GM12878 (cell line): ENCODE data around the gene HCFC1. TPM values are rescaled to one million over a fixed set of nuclear protein-coding genes. Genes with fewer than 3 reads are reported as not detected.

Source experiments
- ATAC-seq: fragments of 200-7000 bp; cut with Tn5 transposase; 3 replicates; pipeline ENCODE4 v1.9.1; 2020; ENCODE audit warnings: mild to moderate bottlenecking, moderate library complexity
- BruUV-seq: library from RNA; stranded (reverse); fragments of 400-500 nt; replicated peaks from 2 replicates; lab custom pipeline; 2021; lab: Mats Ljungman, UMichigan
- CTCF ChIA-PET: fragments of 300-600 bp; sonication (Branson Sonifier 250); formaldehyde crosslinking; extraction: SDS; loops from one replicate; lab custom pipeline; 2021; ENCODE audit warnings: inconsistent platforms; lab: Yijun Ruan, JAX
- POLR2A ChIA-PET: fragments of 350-600 bp; formaldehyde crosslinking; extraction: SDS; loops from one replicate; lab custom pipeline; 2021; ENCODE audit warnings: inconsistent platforms; lab: Charles Lee
- RAD21 ChIA-PET: fragments of 300-600 bp; sonication (Branson Sonifier 250); formaldehyde crosslinking; loops from one replicate; lab custom pipeline; 2023; ENCODE audit warnings: antibody characterized with exemption; ENCODE audit not compliant: unreplicated experiment; lab: Charles Lee
- SMC1A ChIA-PET: fragments of 300-600 bp; sonication (Branson Sonifier 250); formaldehyde crosslinking; loops from one replicate; lab custom pipeline; 2023; ENCODE audit not compliant: unreplicated experiment, uncharacterized antibody; lab: Charles Lee
- DNase-seq: peaks from one replicate; pipeline ENCODE4 v3.0.0-alpha.2; 2011; ENCODE audit warnings: low read depth, low spot score
- FAIRE-seq: peaks from 3 replicates; lab custom pipeline; 2011; peaks lifted over from hg19 to GRCh38; lab: Jason Lieb, UNC
- H2AFZ ChIP-seq: 2 replicates; pipeline ENCODE4 v1.6.0; 2011; ENCODE audit warnings: low read depth, low read length, control low read depth; ENCODE audit not compliant: control insufficient read depth
- H3K27ac ChIP-seq: 2 replicates; pipeline ENCODE4 v1.5.1; 2011; ENCODE audit warnings: control low read depth; ENCODE audit not compliant: control insufficient read depth, insufficient read depth
- H3K27me3 ChIP-seq, 2 experiments: replicated peaks in 1 of 2; 2 replicates each; pipeline versions ENCODE4 v1.6.0 to v1.6.1; 2011; ENCODE audit warnings: low read length in 1 of 2; ENCODE audit not compliant: control insufficient read depth in 2 of 2, insufficient read depth in 2 of 2
- H3K36me3 ChIP-seq, 2 experiments: 2 replicates each; pipeline ENCODE4 v1.5.1; 2011; ENCODE audit warnings: low read length in 1 of 2; ENCODE audit not compliant: control insufficient read depth in 2 of 2, insufficient read depth in 2 of 2
- H3K4me1 ChIP-seq: 2 replicates; pipeline ENCODE4 v1.6.1; 2011; ENCODE audit warnings: mild to moderate bottlenecking, low read length, moderate library complexity, mixed read lengths; ENCODE audit not compliant: control insufficient read depth, insufficient read depth
- H3K4me2 ChIP-seq: 2 replicates; pipeline ENCODE4 v1.6.0; 2011; ENCODE audit warnings: control low read depth; ENCODE audit not compliant: control insufficient read depth, insufficient read depth
- H3K4me3 ChIP-seq: fragments of 200-600 bp; sonication (generic); 2 replicates; pipeline ENCODE4 v1.5.1; 2016
- H3K79me2 ChIP-seq: 2 replicates; pipeline ENCODE4 v1.6.0; 2011; ENCODE audit warnings: low read length; ENCODE audit not compliant: control insufficient read depth, insufficient read depth
- H3K9ac ChIP-seq: 2 replicates; pipeline ENCODE4 v1.8.0; 2011; ENCODE audit warnings: low read length, control low read depth, mixed read lengths; ENCODE audit not compliant: control insufficient read depth, insufficient read depth
- H3K9me3 ChIP-seq: replicated peaks from 3 replicates; pipeline ENCODE4 v1.5.1; 2011; ENCODE audit warnings: mild to moderate bottlenecking, low read length; ENCODE audit not compliant: control insufficient read depth, insufficient read depth
- H4K20me1 ChIP-seq: 2 replicates; pipeline ENCODE4 v1.6.0; 2011; ENCODE audit not compliant: control insufficient read depth, insufficient read depth
- ESRRA ChIP-seq: IDR thresholded peaks from 2 replicates; pipeline ENCODE4 v1.6.1; 2012; ENCODE audit warnings: mild to moderate bottlenecking, low read length, improper control_type of control experiment
- EZH2 ChIP-seq: IDR thresholded peaks from 2 replicates; pipeline ENCODE4 v1.6.1; 2012; ENCODE audit warnings: low read depth, mild to moderate bottlenecking, control low read depth, inconsistent platforms, low read length, borderline replicate concordance; ENCODE audit not compliant: control insufficient read depth
- IKZF2 ChIP-seq, 2 experiments: fragments of 450-650 bp; IDR thresholded peaks; 2 replicates each; pipeline ENCODE4 v1.6.1; 2017; ENCODE audit warnings: mild to moderate bottlenecking in 2 of 2, moderate library complexity in 2 of 2
- REST ChIP-seq: IDR thresholded peaks from 2 replicates; pipeline ENCODE4 v1.6.1; 2012; ENCODE audit warnings: mild to moderate bottlenecking, low read depth, low read length
- RFX5 ChIP-seq: IDR thresholded peaks from 2 replicates; pipeline ENCODE4 v1.6.1; 2011; ENCODE audit warnings: low read depth, low read length, improper control_type of control experiment
- SMC3 ChIP-seq: IDR thresholded peaks from 2 replicates; pipeline ENCODE4 v1.6.1; 2011; ENCODE audit warnings: low read length, improper control_type of control experiment, borderline replicate concordance
- WGBS: methylation state at CpG from one replicate; pipeline ENCODE4 v1.1.6; 2016; ENCODE audit warnings: low lambda C conversion rate; ENCODE audit not compliant: insufficient replicate concordance, insufficient coverage; ENCODE audit errors: missing lambda C conversion rate; 5-methylcytosine and 5-hydroxymethylcytosine counted together
- in situ Hi-C: fragments of 300-500 bp; cut with MboI; formaldehyde crosslinking; loops from 9 replicates; pipeline ENCODE4 v1.14.3; 2018; ENCODE audit warnings: mixed read lengths
- intact Hi-C: fragments of 100-400 bp; cut with micrococcal nuclease; formaldehyde crosslinking; loops from one replicate; pipeline ENCODE4 v1.14.2; 2022; ENCODE audit not compliant: unreplicated experiment
- polyA plus RNA-seq, 11 experiments: library from polyadenylated mRNA; depleted of rRNA in 4 of 11; unstranded in 6 of 11; stranded (reverse) in 5 of 11; fragments of >200 nt; fragmentation: Nextera tagmentation in 4 of 11; fragmentation: Illumina TruSeq in 1 of 11; extraction: Ambion mirVana in 4 of 11; extraction: Trizol in 1 of 11; gene quantifications; 1 replicate in 1 of 11; 2 replicates in 10 of 11; pipeline versions ENCODE4 v1.2.1 to v1.2.3, GENCODE V29; 2011 to 2016; ENCODE audit warnings: inconsistent platforms in 2 of 11, missing spikeins in 2 of 11, low read depth in 1 of 11
- total RNA-seq, 4 experiments: library from RNA; depleted of rRNA in 3 of 4; stranded (reverse); fragments of >200 nt in 3 of 4; fragmentation: Illumina TruSeq in 1 of 4; extraction: Trizol in 1 of 4; gene quantifications; 2 replicates each; pipeline versions ENCODE4 v1.2.1 to v1.2.3, GENCODE V29; 2013 to 2021
- TF ChIP-seq, protein P1 (sequence below): fragments of 450-650 bp; IDR thresholded peaks from 2 replicates; pipeline ENCODE4 v1.6.1; 2017; ENCODE audit warnings: low read depth, mild to moderate bottlenecking, moderate library complexity
- TF ChIP-seq, protein P2 (sequence below): IDR thresholded peaks from 2 replicates; pipeline ENCODE4 v1.6.1; 2012; ENCODE audit warnings: low read length, inconsistent platforms
- TF ChIP-seq, protein P3 (sequence below): fragments of 450-650 bp; IDR thresholded peaks from 2 replicates; pipeline ENCODE4 v1.6.1; 2016; ENCODE audit warnings: mild to moderate bottlenecking

HCFC1 gene
- total and polyA plus RNA-seq, 10 of the 15 experiments (the other 5 are each of a cell fraction or from before 2014, with no cell fraction given), result 3.9 to 92.7 (median 23.5) TPM

- ChIA-PET CTCF (no interaction called here), SMC1A (no interaction called here), RAD21 (no interaction called here), POLR2A (no interaction called here)
- Histone ChIP-seq H3K9me3 (no peaks in the 10 kb centered on the region), H3K36me3 (peaks cover 17 to 78% of the 10 kb centered on the region in 2 experiments), H3K27me3 (no peaks in the 10 kb centered on the region), H4K20me1 (no peaks in the 10 kb centered on the region), H3K27ac (no peak overlapping the region), H3K4me1 (no peaks in the 10 kb centered on the region), H3K9ac (no peak overlapping the region), H2AFZ (no peak overlapping the region), H3K79me2 (no peaks in the 10 kb centered on the region; the same call in 1 of the 2 replicates), H3K4me2 (no peak overlapping the region), H3K4me3 (no peak overlapping the region)
- 94% methylated on average over 17 of the region's 17 CpGs for WGBS
- DNase-seq (no peak), FAIRE-seq (no peak), ATAC-seq (no peak)
- TF ChIP-seq ESRRA, result no peak
- TF ChIP-seq, protein P1, sequence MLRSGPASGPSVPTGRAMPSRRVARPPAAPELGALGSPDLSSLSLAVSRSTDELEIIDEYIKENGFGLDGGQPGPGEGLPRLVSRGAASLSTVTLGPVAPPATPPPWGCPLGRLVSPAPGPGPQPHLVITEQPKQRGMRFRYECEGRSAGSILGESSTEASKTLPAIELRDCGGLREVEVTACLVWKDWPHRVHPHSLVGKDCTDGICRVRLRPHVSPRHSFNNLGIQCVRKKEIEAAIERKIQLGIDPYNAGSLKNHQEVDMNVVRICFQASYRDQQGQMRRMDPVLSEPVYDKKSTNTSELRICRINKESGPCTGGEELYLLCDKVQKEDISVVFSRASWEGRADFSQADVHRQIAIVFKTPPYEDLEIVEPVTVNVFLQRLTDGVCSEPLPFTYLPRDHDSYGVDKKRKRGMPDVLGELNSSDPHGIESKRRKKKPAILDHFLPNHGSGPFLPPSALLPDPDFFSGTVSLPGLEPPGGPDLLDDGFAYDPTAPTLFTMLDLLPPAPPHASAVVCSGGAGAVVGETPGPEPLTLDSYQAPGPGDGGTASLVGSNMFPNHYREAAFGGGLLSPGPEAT, result no peak
- no peak for TF ChIP-seq REST
- TF ChIP-seq, protein P2, sequence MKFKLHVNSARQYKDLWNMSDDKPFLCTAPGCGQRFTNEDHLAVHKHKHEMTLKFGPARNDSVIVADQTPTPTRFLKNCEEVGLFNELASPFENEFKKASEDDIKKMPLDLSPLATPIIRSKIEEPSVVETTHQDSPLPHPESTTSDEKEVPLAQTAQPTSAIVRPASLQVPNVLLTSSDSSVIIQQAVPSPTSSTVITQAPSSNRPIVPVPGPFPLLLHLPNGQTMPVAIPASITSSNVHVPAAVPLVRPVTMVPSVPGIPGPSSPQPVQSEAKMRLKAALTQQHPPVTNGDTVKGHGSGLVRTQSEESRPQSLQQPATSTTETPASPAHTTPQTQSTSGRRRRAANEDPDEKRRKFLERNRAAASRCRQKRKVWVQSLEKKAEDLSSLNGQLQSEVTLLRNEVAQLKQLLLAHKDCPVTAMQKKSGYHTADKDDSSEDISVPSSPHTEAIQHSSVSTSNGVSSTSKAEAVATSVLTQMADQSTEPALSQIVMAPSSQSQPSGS, result no peak
- TF ChIP-seq, protein P3, sequence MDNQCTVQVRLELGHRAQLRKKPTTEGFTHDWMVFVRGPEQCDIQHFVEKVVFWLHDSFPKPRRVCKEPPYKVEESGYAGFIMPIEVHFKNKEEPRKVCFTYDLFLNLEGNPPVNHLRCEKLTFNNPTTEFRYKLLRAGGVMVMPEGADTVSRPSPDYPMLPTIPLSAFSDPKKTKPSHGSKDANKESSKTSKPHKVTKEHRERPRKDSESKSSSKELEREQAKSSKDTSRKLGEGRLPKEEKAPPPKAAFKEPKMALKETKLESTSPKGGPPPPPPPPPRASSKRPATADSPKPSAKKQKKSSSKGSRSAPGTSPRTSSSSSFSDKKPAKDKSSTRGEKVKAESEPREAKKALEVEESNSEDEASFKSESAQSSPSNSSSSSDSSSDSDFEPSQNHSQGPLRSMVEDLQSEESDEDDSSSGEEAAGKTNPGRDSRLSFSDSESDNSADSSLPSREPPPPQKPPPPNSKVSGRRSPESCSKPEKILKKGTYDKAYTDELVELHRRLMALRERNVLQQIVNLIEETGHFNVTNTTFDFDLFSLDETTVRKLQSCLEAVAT, result no peak
- TF ChIP-seq SMC3, result no peak
- TF ChIP-seq EZH2, result no peak
- TF ChIP-seq IKZF2 (IDR thresholded peaks at IDR 0.05), result no peak
- TF ChIP-seq RFX5, result no peak
- intact Hi-C loops (no loop called here), in situ Hi-C loops (no loop called here)
- BruUV-seq, result no TSS peak
These were observed 14.4 kb downstream of the HCFC1 start for GRCh38 chrX:153957224-153957623.
